ENCODE results near the gene RPIA.
A peak's percentile ranks its signal among the peaks of the same experiment; 100 is the strongest.
"Not testable (repeated sequence)": the region's sequence is repeated elsewhere in the genome, so short reads cannot be mapped to it uniquely, and the experiment has no call there.

Gene RPIA

GRCh38 chr2:88691339-88692183, at the start of gene RPIA:
RPIA (plus strand) TSS chr2:88691673; CDS start chr2:88691699, 26 bp downstream.
- DNase-seq, result peak; percentile 98

DNA sequence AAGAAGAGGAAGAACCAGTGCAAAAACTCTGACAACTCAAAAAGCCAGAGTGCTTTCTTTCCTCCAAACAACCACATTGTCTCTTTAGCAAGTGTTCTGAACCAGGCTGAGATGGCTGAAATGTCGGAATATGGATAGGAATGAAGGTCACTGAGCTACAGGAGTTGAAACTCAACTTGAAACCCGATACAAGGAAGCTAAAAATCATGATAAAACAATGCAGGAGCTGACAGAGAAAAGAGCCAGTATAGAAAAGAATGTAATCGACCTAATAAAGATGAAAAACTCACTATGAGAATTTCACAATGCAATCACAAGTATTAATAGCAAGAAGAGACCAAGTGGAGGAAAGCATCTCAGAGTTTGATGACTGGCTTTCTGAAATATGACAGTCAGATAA, 49.2 kb upstream of the RPIA start:
- DNase-seq, result peak; percentile 9

GRCh38 chr2:88645291-88645882, 46.1 kb upstream of the RPIA start:
- DNase-seq, result not testable (repeated sequence)

DNA sequence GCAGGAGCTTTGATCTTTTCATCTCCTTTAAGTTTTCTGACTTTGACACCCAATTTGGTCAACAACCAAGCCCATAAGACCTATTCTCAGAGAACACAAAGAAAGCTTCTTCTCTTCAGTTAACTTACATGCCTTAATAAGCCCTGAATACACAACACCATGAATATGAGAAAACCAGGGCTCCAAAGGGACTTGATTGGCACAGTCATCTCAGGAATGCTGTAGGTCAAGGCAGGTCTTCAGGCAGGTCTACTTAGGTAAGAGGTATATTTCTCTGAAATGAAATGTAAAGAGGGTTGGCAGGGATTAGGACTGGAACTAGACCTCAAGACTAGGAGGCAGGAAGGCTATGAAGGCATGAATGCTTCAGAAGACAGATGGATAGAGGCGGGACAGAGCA, 39.8 kb upstream of the RPIA start:
- DNase-seq, result no peak

- peak; percentile 83 for DNase-seq
Observed at GRCh38 chr2:88654714-88655113, 36.8 kb upstream of the RPIA start.

DNA sequence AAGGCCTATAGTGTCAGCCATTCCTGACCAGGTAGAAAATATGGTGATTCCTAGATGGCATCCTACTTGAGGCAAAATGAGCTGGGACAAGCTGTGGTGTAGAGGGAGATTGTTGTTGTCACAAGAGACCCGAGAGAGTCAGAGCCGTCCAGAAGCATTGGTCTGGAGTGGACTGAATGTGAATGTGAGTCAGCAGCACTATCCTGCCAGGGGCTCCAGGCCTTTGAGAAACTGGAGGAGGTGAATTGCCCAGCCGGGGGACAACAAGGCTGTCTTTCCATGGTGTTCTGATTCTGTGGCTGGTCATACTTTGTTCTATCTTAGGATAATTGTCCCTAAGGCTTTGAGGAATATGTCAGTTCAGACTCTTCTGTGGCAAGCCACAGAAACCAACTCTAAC, 34.8 kb upstream of the RPIA start:
- DNase-seq, result peak; percentile 41

DNA sequence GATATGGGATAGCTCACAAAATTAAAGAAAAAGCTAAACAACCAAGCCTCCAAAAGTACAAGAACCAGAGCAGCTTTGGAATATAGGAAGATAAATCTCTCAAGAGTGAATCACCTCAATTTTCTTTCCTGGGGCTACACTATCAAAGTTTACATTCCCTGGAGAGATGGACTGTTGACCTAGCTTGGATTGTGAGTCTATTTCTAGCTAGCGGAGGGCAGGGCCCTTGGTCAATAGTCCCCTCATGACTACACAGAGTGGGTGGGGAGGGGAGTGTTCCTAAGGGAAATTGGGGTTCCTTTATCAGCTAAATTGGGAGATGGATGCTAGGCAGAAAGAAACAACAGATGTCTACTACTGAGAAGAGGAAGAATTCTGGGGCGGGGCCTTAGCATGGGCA, 34.3 kb upstream of the RPIA start:
- peak; percentile 47 for DNase-seq

DNA sequence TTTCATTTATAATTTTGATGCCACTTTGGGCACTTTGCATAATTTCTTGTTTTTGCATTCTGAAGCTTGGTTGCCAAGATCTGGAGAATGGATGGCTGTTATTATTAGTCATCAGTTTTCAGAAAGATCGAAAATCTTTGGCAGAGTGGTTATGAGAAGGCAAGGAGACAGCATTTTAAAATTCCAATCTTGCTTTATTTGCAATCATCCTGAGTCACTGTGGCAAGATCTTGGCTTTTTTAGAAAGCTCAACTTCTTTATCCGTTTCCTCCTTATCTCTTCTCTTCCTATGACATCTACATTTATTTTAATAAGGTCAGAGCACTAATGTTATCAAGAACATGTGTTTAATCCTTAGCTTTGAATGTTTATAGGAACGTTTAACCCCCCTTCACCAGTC, 33.1 kb upstream of the RPIA start:
- DNase-seq, result peak; percentile 64

GRCh38 chr2:88658881-88659537, 32.5 kb upstream of the RPIA start:
- DNase-seq, result no peak

GRCh38 chr2:88659538-88659915, 31.9 kb upstream of the RPIA start:
- DNase-seq, result peak; percentile 10

DNA sequence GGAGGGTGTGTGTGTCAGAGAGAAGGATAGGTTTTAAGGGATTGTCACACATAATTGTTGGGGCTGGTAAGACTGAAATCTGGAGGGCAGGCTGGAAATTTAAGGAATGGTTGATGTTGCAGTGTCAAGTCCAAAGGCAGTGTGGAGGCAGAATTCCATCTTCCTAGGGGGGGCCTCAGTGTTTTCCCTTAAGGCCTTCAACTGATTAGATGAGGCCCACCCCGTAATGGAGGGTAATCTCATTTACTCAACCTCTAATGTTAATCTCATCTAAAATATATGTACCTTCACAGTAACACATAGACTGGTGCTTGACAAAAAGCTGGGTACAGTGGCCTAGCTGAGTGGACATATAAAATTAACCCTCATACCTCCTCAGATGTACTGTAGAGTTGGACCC, 30.9 kb upstream of the RPIA start:
- no peak for DNase-seq

GRCh38 chr2:88666576-88666975, 24.9 kb upstream of the RPIA start:
- DNase-seq, result no peak

- no peak for DNase-seq
Observed at GRCh38 chr2:88667219-88667618, 24.3 kb upstream of the RPIA start.

- no peak for DNase-seq
Observed at GRCh38 chr2:88668862-88669261, 22.6 kb upstream of the RPIA start.

DNA sequence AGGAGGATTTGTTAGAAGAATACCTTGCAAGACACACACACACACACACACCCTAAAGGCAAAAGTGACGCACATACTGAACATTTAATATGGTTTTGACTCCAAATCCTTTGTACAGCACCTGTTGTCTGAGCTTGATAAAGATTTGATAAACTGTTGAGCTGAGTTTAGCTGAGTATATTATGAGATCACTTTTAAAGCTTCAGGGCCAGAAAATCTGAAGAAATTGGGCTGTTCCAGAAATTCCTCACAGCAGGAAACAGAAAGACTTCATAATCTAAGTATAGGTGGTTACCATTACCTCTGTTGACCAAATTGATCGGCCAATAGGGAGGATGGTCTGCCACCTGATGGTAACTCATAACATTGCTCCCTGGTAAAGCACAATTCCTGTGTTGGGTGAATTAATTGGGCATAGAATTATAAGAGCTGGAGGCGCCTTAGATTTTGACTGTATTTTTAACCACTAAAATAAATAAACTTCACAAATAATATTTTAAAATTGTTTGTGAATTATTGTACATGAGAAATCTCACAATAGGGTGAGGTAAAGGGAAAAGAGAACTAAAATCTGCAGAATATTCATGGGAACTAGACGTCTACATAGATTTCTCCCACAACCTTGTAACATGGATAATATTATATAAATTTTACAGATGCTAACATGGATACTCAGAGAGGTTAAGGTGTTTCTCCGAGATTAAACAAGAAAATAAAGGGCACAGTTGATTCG, 21.8 kb upstream of the RPIA start:
- peak; percentile 43 for DNase-seq

DNA sequence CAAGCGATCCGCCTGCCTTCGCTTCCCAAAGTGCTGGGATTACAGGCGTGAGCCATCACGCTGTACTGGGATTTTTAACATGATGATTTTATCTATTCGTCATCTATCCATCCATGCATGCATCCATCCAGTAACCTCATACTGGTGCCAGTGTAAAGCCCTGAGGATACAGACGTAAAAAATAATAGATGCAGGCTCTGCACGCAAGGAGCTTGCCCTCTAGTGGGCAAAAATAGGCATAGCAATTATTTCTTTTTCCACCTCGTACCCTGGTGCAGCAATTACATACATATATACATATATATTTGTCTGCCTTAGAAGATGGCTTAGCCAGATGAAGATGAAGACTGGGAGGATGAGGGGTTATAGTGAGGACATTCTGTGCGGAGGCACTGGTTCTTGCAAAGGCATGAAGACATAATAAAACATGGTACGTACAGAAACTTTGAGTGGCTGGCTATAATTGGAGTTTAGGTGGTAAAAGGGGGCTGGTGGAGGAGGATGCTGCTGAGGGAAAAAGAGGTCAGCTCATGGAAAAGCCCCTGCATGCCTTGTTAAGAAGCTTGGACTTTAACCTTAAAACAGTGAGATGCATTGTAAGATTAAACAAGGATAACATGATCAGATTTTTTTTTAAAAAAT, 19.6 kb upstream of the RPIA start:
- peak; percentile 57 for DNase-seq

- DNase-seq, result no peak
Observed at GRCh38 chr2:88673363-88673762, 18.1 kb upstream of the RPIA start.

GRCh38 chr2:88680266-88680902, 11.1 kb upstream of the RPIA start:
- no peak for DNase-seq

DNA sequence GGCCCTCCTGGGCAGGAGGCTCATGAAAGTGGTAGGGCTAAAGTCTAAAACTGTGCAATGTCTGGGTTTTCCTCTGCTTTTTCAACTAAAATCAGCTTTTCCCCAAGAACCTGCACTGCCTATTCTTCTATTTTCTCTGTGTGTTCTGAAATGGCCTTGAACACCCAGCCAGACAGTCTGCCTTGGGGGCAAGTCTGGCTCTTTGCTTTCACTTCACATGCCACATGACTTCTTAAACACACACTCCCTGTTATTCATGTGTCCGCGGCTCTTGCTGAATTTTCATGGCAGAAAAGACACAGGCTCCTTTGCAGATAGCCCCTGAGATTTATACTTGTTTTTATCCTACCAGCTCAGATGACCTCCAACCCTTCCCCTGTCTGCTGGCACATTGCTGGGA, 10.6 kb upstream of the RPIA start:
- DNase-seq, result no peak

DNA sequence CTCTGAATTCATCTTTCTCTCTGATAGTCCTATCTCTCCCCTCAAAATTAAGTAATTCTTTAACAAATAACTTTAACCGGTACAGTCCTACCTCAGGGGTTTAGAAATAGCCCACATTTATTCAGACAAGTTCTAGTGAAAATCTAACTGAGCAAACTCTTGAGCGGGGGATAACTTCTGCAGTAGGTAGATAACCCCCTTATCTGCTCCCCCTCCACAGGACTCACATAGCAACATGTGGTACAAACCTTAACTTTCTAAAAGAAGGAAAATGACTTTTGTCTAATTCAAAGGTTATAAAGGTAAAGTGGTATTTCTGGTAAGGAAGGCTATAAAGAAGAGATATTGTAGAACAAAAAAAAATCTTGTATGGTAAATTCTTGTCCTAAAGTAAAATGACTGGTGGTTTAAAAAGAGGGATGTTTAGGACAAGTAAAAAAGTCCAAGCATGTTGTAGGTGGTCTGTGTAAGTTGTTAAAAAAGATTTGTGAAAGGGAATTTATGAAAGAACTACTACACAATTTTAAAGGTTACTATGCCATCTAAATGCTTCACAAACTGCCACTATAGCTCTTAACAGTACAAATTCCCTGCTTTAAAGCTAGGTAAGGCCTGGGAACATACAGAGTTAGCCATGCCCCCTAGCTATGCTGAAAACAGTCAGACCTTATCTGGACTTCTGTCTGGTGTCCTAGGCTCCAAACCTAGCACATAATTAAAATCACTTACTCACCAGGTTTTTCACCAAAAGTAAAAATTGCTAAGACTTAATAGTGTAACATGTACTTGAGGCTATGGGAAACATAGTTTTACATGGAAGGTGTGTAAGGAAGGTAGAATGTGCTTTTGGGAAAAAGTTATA, 8.1 kb upstream of the RPIA start:
- DNase-seq, result no peak

DNA sequence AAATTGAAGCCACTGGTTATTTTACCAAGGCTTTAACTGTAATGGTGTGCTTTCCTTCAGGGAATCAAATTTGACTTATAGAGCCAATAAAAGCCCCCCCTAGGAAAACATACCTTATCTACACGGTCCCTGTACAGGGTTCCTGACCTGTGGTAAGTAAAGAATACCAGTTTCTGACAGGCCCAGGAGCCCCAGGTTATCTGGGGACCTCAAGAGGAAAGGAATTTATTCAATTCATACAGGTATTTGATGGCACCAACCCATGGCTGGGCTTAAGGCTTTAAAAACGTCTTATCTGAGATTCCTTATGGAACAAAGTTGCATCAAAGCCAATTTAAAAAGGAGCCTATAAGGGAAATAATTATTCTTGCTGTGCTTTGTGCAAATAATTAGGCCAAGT, 7.0 kb upstream of the RPIA start:
- DNase-seq, result no peak
